Measurements from ENCODE around the gene NEK6.
A peak's percentile ranks its signal among the peaks of the same experiment; 100 is the strongest.

NEK6 gene

GRCh38 chr9:124389146-124389939, 131.6 kb downstream of the NEK6 start:
- no peaks in the 10 kb centered on the region for H3K27me3 ChIP-seq
- no peak for DNase-seq
- no peak for TF ChIP-seq CTCF (IDR thresholded peaks at IDR 0.05)
- intact Hi-C loops (cut with DNase I; ENCODE audit: low total_unique reads): loop anchor here (10.0 kb wide), 1 partner anchor 265 kb away; no protein-coding TSS in a partner anchor
- no peaks in the 10 kb centered on the region for H3K9me3 ChIP-seq
- H3K27ac ChIP-seq: no peak overlapping the region
- peaks cover under 1 to 3% (median 2%) of the 10 kb centered on the region in 3 donors for H3K36me3 ChIP-seq
- H3K4me3 ChIP-seq: no peak overlapping the region
- H3K4me1 ChIP-seq: peaks cover 0 to 33% (median 15%) of the 10 kb centered on the region in 4 donors

DNA sequence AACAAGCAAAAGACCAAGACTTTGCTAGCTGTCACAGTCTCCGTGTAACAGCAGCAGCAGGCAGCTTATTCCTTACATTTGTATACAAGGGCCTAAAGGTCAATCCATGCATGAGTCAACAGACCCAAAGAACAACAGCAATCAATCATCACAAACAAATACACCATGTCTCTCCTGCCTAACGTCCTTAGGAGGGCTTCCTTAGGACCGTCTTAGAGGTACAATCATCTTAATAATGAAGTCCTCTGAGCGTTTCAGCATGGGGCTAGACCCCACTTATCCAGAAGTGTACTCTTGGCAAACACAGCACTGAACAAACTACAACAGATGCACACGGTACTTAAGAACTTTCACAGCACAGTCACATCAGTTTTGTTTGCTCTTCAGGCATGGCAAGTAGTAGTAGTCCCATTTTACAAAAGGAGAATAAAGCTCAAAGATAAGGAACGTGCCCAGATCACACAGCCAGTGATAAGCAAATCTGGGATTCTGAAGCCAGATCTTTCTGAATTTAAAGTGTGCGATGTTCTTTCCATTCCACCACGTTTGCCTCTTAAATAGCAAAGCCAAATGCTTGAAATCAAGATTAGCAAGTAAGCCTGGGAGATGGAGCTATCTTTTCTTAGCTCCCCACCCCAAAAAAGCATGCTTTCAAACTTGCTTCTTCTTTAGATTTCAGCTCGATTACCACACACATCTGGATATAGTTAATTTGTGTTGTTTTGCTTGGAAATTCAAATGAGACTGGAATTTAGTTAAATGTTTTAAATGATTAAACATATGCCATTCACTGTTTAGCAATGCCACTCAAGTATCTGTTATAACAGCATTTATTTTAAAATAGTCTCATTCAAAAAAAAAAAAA, 133.3 kb downstream of the NEK6 start:
- Histone ChIP-seq H3K4me3 (no peak overlapping the region), H3K27ac (no peak overlapping the region), H3K4me1 (peaks cover 0 to 34% (median 19%) of the 10 kb centered on the region in 4 donors), H3K27me3 (no peaks in the 10 kb centered on the region), H3K36me3 (no peaks in the 10 kb centered on the region), H3K9me3 (no peaks in the 10 kb centered on the region)
- no peak for DNase-seq
- intact Hi-C loops (cut with DNase I; ENCODE audit: low total_unique reads): no loop called here
- no peak for TF ChIP-seq CTCF (IDR thresholded peaks at IDR 0.05)

- intact Hi-C loops (cut with DNase I; ENCODE audit: low total_unique reads): no loop called here
- peaks cover 0 to 34% (median 19%) of the 10 kb centered on the region in 4 donors for H3K4me1 ChIP-seq
- H3K36me3 ChIP-seq: peaks cover 0 to 6% (median 4%) of the 10 kb centered on the region in 3 donors
- DNase-seq: peak; percentile 26 to 66
- H3K4me3 ChIP-seq: no peak overlapping the region
- TF ChIP-seq CTCF (IDR thresholded peaks at IDR 0.05): no peak
- no peak overlapping the region for H3K27ac ChIP-seq
- no peaks in the 10 kb centered on the region for H3K9me3 ChIP-seq
- H3K27me3 ChIP-seq: no peaks in the 10 kb centered on the region
These were observed 134.6 kb downstream of the NEK6 start for GRCh38 chr9:124392254-124392870.

GRCh38 chr9:124392871-124393460, 135.2 kb downstream of the NEK6 start:
- H3K27me3 ChIP-seq: no peaks in the 10 kb centered on the region
- peaks cover 0 to 34% (median 18%) of the 10 kb centered on the region in 4 donors for H3K4me1 ChIP-seq
- DNase-seq: no peak
- no peaks in the 10 kb centered on the region for H3K9me3 ChIP-seq
- no peak overlapping the region for H3K27ac ChIP-seq
- intact Hi-C loops (cut with DNase I; ENCODE audit: low total_unique reads): no loop called here
- no peak for TF ChIP-seq CTCF (IDR thresholded peaks at IDR 0.05)
- no peak overlapping the region for H3K4me3 ChIP-seq
- peaks cover 0 to 6% (median 5%) of the 10 kb centered on the region in 3 donors for H3K36me3 ChIP-seq

DNA sequence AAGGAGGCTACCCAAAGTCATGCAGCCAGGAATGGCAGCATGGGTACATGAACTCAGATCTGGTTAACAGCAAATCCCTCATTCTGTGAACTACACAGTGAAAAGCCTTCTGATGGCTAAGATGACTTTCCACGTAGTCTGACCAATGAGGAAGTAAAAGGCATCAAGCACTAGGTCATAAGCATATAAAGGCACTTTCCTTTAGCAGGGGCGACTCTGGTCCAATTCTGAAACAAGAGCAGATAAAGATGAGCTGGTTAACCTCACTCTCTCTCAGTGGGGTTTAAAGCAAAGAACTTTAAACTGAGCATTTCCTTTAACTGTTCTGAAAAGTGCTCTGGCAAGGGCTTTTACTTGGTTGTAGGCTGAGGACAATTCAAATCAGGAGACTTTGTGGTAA, 136.4 kb downstream of the NEK6 start:
- intact Hi-C loops (cut with DNase I; ENCODE audit: low total_unique reads): no loop called here
- H3K36me3 ChIP-seq: peaks cover 0 to 6% (median 5%) of the 10 kb centered on the region in 3 donors
- peaks cover 0 to 26% (median 12%) of the 10 kb centered on the region in 4 donors for H3K4me1 ChIP-seq
- DNase-seq: no peak
- no peaks in the 10 kb centered on the region for H3K27me3 ChIP-seq
- no peak overlapping the region for H3K27ac ChIP-seq
- no peak for TF ChIP-seq CTCF (IDR thresholded peaks at IDR 0.05)
- no peak overlapping the region for H3K4me3 ChIP-seq
- H3K9me3 ChIP-seq: no peaks in the 10 kb centered on the region

All from tibial artery (tissue), 4 donors.